Measurements from ENCODE around the gene SDS. TPM values are rescaled to one million over a fixed set of nuclear protein-coding genes. Genes with fewer than 3 reads are reported as not detected.

The SDS gene
- total and polyA plus RNA-seq, 2 donors (not counting 3 experiments of a cell fraction or from before 2014, with no cell fraction given), result not detected

- Histone ChIP-seq H4K20me1 (replicated peaks; ENCODE audit: control insufficient read depth, extremely low read depth, insufficient read depth, low read length) (no peaks in the 10 kb centered on the region), H3K4me3 (replicated peaks in 1 of 3; ENCODE audit: insufficient read depth in 1 of 3, low read depth in 1 of 3, low read length in 3 of 3) (no peak overlapping the region), H3K27ac (ENCODE audit: insufficient read depth, low read depth, low read length) (no peak overlapping the region), H3K27me3 (ENCODE audit: control insufficient read depth in 2 of 2, insufficient read depth in 2 of 2, low read length in 2 of 2) (no peaks in the 10 kb centered on the region), H2AFZ (ENCODE audit: low read depth, low read length) (no peak overlapping the region), H3K4me2 (ENCODE audit: insufficient read depth, low read length) (no peak overlapping the region), H3K36me3 (ENCODE audit: control insufficient read depth in 2 of 2, extremely low read depth in 1 of 2, insufficient read depth in 2 of 2, low read length in 2 of 2) (peaks cover 0 to 12% of the 10 kb centered on the region in 2 experiments), H3K4me1 (ENCODE audit: control insufficient read depth, extremely low read depth, insufficient read depth, low read length) (no peaks in the 10 kb centered on the region), H3K9ac (replicated peaks; ENCODE audit: extremely low read depth, insufficient read depth, low read length) (no peak overlapping the region), H3K79me2 (ENCODE audit: control insufficient read depth, insufficient read depth, low read length) (no peaks in the 10 kb centered on the region), H3K9me1 (replicated peaks; ENCODE audit: control insufficient read depth, extremely low read depth, insufficient read depth, low read length) (no peaks in the 10 kb centered on the region), H3K9me3 (replicated peaks; ENCODE audit: control insufficient read depth, insufficient read depth, low read length) (no peaks in the 10 kb centered on the region)
- FAIRE-seq, result no peak
- TF ChIP-seq GATA2 (IDR thresholded peaks at IDR 0.05; ENCODE audit: insufficient read depth, insufficient read length, low read depth, low read length) (no peak), MAX (IDR thresholded peaks at IDR 0.05; ENCODE audit: insufficient read depth, insufficient read length) (no peak), JUN (IDR thresholded peaks at IDR 0.05; ENCODE audit: borderline replicate concordance, insufficient read depth, insufficient read length, low read depth) (no peak), EZH2 (IDR thresholded peaks at IDR 0.05; ENCODE audit: borderline replicate concordance, low read depth, low read length, severe bottlenecking) (no peak), CTCF (IDR thresholded peaks at IDR 0.05; ENCODE audit: extremely low read depth in 1 of 2, insufficient read depth in 1 of 2, low read depth in 1 of 2, low read length in 2 of 2) (no peak), POLR2AphosphoS5 (IDR thresholded peaks at IDR 0.05; ENCODE audit: insufficient read depth, low read depth, low read length) (no peak), POLR2A (IDR thresholded peaks at IDR 0.05; ENCODE audit: low read depth, low read length) (no peak), MYC (IDR thresholded peaks at IDR 0.05; ENCODE audit: low read depth, low read length) (no peak), FOS (IDR thresholded peaks at IDR 0.05; ENCODE audit: borderline replicate concordance, insufficient read depth, low read length) (no peak)
- CTCF ChIA-PET, result interaction anchor here (1.0 kb wide), 1 partner anchor 40 kb away, joined by 4 read pairs; no protein-coding TSS in a partner anchor
- no peak for DNase-seq (ENCODE audit: low read depth, low spot score)
- dilution Hi-C loops (cut with MboI; ENCODE audit: extremely low pct_ligation_motif_present, low sequenced_read_pairs), result no loop called here
- BruUV-seq (replicated peaks), result no TSS peak
- POLR2A ChIA-PET, result no interaction called here
- intact Hi-C loops (cut with micrococcal nuclease), result no loop called here
Measured at GRCh38 chr12:113385282-113385882, 18.3 kb downstream of the SDS start.
